A549 treated with CpdA at 1 μM for 4 hours (cell line): ENCODE results near the gene AEBP1. TPM values are rescaled to one million over a fixed set of nuclear protein-coding genes. Genes with fewer than 3 reads are reported as not detected.

Source experiments
- total RNA-seq: library from RNA; stranded (reverse); fragments of 200-300 nt; extraction: Qiagen RNA extraction; gene quantifications from 5 replicates; pipeline ENCODE4 v1.2.3, GENCODE V29; 2022; ENCODE audit warnings: low read depth

Gene AEBP1
- total RNA-seq, result 0.05 TPM in 1 of 5 replicates, not detected in the others

DNA sequence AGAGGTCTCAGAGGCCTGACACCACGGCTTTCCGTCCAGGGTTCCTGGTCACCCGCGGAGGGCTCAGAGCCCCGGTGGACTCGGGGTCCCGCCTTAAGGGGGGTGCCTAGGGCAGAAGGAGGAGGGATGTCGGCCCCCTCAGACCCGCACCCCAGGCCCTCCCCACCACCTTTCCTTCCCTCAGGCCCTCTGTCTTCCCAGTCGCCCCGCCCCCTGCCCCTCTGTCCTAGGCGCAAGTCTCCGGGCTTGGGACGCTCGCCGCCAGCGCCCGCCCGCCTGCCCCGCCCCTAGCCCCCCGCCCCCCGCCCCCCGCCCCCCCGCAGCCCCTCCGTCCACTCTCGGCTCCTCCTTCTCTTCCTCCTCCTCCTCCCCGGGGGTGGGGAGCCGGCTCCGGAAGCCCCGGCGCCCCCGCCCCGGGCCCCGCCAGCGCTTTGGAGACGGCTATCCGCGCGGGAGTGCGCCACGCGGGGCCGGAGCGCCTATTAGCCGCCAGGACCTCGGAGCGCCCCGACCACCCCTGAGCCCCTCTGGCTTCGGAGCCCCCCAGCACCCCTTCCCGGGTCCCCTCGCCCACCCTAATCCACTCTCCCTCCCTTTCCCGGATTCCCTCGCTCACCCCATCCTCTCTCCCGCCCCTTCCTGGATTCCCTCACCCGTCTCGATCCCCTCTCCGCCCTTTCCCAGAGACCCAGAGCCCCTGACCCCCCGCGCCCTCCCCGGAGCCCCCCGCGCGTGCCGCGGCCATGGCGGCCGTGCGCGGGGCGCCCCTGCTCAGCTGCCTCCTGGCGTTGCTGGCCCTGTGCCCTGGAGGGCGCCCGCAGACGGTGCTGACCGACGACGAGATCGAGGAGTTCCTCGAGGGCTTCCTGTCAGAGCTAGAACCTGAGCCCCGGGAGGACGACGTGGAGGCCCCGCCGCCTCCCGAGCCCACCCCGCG lies at the start of gene AEBP1:
Gene AEBP1 (plus strand): TSS at position 423 of the 937 bp plus-strand sequence. CDS start 321 bp downstream, at position 744.

DNA sequence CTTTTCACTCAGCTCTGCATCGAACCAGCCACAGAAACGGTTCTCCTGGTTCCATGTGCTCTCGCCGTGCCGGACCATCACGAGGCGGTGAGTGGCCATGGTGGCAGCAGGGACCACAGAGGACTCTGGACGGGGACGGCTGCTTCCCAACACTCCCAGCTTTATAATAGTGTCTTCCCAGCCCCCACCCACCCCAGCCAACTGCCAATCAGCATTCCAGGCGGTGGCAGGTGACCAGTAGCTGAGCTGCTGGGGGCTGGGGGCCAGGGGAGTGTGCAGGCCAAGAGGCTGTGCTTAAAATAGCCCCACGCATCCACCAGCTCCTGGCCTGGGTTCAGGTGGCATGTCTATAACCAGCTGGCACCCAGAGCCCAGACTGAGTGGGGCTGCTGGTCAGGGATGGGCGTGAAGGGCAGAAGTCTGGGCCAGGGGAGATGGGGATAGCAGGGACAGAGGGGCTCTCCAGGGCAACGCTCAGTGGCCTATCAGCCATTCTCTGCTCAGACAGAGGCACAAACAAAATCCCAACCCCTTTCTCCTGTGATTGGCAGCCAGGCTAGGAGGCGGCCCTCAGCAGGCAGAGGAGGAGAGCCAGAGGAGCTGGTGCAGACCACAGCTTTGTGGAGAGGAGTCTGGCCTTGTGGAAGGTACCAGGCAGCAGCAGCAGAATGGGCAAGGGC lies 38.6 kb upstream of the AEBP1 start, which contains the start of gene PGAM2:
Gene PGAM2 (minus strand): TSS at position 137 of the 680 bp plus-strand sequence. CDS start 38 bp downstream, at position 99.

DNA sequence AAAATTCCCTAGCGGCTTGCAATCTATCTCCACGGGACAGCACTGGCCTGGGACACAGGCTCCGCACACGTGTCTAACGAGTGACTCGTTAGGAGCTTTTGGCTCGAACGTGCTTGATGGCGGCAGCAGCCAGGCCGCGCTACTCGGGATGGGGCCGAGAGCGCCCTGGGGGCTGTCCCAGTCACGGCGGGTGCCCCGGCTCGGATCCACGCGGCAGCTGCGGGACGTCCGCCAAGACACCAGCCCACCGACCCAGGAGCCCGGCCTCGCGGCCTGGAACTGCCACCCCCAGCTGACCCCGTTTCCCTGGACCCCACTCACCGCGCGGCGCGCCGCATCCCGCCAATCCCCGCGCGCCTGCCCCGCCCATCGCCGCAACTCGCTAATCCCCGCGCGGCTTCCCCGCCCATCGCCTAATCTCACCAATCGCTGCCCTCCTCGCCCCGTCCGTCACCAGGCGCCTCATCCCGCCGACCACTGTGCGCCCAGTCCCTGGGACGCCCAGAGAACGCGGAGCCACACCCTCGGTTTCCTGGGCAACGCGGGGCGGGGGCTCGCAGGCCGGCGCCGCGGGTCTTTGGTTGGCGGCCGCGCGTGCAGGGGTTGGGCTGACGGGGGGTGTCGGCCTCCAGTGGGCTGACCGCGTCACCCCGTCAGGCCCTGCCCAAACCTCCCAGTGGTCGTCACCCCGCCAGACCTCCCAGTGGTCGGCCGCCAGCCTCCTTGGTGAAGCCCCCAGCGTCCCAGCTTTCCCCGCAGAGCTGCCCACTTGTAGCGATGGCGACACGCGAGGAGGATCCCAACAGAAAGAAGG lies 19.3 kb downstream of the AEBP1 start, which contains the start of gene POLD2:
Gene POLD2 (minus strand): TSS at position 359 of the 814 bp plus-strand sequence. CDS start 1,495 bp downstream, outside the sequence.

GRCh38 chr7:44141221-44141850 lies 37.2 kb downstream of the AEBP1 start, which contains the start of gene MYL7:
Gene MYL7 (minus strand): TSS chr7:44141332. CDS start chr7:44141305, 27 bp downstream.

Other genes with a start within 250 kb of the AEBP1 start
- 225 to 269 TPM (median 243 TPM) in 5 replicates for gene MRPS24, start 234.8 kb upstream of the AEBP1 start, total RNA-seq
- gene URGCP, start 197.7 kb upstream of the AEBP1 start, total RNA-seq, result 25.8 to 29.6 TPM (median 28.3 TPM) in 5 replicates
- 9.5 to 11.7 TPM (median 10.4 TPM) in 5 replicates for gene UBE2D4, start 177.9 kb upstream of the AEBP1 start, total RNA-seq
- gene SPDYE1, start 106.4 kb upstream of the AEBP1 start, total RNA-seq, result not detected in 5 replicates
- gene DBNL, start 59.6 kb upstream of the AEBP1 start, total RNA-seq, result 61.7 to 70.9 TPM (median 66.3 TPM) in 5 replicates
- not detected in 5 replicates for gene PGAM2, start 38.8 kb upstream of the AEBP1 start, total RNA-seq
- 5.7 to 9.1 TPM (median 8.1 TPM) in 5 replicates for gene POLM, start 21.8 kb upstream of the AEBP1 start, total RNA-seq
- 137 to 168 TPM (median 158 TPM) in 5 replicates for gene POLD2, start 19.2 kb downstream of the AEBP1 start, total RNA-seq
- not detected in 5 replicates for gene MYL7, start 37.0 kb downstream of the AEBP1 start, total RNA-seq
- gene GCK, start 85.1 kb downstream of the AEBP1 start, total RNA-seq, result 0.02 TPM in 1 of 5 replicates, not detected in the others
- gene YKT6, start 96.6 kb downstream of the AEBP1 start, total RNA-seq, result 119 to 124 TPM (median 122 TPM) in 5 replicates
- 0.11 to 0.57 TPM (median 0.15 TPM) in 5 replicates for gene CAMK2B, start 221.2 kb downstream of the AEBP1 start, total RNA-seq